NCI-H510A (cell line): ENCODE measurements around the gene IFT122.
"Not testable (repeated sequence)": the region's sequence is repeated elsewhere in the genome, so short reads cannot be mapped to it uniquely, and the experiment has no call there.

Source experiments
- DNase-seq: peaks from one replicate; lab custom pipeline; 2025; lab: John Stamatoyannopoulos, UW

IFT122 gene

DNA sequence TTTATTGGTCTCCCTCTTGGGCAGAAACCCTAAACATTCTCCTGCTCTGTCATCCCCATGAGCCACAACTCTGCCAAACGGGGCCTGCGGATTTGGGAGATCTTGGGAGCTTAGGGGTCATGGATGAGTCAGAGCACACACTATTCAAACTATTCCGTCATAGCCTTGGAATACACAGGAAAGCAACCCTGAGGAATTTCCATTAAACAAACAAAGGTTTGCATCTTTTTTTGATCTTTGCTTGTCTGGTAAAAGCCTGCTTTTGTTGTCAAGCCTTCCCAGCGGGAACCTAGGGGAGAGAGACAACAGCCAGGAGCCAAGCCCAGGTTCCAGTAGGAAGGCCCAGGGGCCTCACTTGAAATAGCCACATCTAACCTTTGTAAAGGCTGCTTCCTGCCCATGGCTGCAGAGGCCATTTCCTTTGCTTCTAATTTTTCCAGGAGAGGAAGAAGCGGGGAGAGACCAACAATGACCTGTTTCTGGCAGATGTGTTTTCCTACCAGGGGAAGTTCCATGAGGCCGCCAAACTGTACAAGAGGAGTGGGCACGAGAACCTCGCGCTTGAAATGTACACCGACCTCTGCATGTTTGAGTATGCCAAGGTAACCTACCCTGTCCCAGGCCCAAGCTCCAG lies 55.1 kb downstream of the IFT122 start:
- not testable (repeated sequence) for DNase-seq

DNA sequence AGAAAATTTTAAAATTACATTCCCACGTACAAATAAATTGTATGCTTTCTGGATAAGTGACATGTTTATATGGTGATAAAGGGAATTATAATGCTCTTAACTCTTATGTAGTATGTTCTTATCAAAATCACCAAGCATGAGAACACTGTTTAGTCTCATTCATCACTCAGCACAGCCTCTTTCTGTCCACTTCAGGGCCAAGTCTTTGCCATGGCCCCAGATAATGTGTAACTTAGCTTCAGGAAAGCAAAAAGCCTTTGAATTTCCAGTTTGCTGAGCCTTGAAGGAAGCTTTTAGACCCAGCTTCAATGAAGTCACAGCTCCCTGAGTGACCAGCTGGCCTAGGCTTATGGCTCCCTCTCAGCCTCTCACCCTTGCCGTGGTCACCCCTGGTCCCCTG lies 57.9 kb downstream of the IFT122 start:
- DNase-seq = not testable (repeated sequence)

DNA sequence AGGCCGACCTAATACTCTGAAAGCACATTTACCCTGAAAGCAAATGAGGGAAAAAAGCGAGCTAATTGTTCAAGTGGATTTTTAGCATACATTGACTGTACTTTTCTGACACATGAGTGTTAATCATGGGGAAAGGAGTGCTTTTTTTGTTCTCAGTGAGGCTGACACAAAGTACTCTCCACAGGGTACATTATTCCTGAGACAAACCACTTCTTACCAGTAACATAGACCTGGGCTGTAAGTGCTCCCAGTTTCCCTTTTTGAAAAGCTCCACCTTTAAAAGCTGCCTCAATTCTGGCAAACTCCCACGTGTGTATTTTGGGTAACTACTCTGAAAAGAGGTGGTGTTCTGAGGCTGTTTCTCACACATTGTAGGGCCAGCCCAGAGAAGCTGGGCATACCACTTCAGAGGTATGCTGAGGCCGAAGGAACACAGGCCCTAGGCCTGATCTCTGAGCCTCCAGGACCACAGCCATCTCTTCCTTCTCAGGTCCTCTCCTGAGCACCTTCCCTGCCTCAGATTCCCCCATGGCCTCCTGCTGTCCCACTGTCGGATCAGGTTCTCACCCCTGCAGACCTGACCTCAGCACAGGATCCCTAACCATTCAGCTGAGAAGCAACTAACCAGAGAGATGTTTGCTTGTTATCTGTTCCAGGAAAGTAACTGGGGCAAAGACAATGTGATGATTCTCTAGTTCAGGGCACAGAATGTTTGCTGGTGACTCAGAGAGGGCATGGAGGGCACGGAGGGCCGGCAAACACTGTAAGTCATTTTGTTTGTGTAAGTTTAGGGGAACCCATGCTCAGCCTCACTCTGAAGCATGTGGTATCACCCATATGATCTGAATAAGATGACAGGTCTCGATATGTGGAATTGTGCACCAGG lies 58.8 kb downstream of the IFT122 start:
- not testable (repeated sequence) for DNase-seq

DNA sequence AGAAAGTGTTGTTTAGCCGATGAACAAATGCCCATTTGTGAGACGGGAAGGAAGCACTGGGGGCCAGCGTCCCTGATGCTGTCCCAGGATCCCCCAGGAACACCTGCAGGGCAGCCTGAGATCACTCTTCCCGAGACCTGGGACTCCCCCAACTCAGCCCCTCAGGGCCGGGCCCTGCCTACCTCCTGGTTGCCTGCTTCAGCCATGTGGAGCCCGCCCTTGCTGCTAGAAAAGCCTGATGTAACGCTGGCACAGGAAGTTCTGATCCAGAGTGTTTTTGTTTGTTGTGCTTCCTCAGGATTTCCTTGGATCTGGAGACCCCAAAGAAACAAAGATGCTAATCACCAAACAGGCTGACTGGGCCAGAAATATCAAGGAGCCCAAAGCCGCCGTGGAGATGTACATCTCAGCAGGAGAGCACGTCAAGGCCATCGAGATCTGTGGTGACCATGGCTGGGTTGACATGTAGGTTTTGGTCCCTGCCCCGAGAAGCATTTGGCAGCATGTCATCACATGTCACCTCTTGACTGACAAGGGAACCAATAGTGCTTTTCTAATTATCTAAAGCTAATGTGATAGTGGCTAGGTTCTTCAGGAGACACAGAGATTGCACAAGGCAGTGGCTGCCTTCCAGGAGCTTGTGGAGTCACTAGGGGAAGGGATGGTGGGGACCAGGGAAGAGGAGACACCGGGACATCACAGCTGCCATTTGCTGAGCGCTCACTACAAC lies 59.7 kb downstream of the IFT122 start:
- DNase-seq = not testable (repeated sequence)

GRCh38 chr3:129500334-129500658 lies 60.3 kb downstream of the IFT122 start:
- DNase-seq = no peak

DNA sequence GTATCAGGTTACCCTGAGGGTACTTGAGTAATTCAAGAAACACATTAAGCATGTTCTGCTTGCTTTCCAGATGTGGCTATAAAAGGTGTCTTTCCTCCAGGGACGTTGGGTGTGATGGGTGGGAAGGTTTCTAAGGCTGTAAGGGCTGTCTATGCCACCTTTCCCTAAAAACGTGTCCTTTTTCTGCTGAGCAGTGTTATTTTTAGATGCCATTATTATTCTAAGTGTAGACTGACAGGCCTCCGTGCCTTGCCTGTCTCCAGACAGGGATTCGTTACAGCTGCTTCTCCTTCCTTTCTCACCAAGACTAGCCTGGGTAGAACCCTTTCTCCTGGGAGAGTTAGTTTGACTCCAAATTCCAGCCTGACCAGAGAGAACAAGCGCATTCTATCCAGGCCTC lies 61.6 kb downstream of the IFT122 start:
- DNase-seq = no peak

- DNase-seq = peak; percentile 60
Observed at GRCh38 chr3:129502641-129503408, 62.8 kb downstream of the IFT122 start.

- no peak for DNase-seq
Observed at GRCh38 chr3:129503471-129504291, 63.7 kb downstream of the IFT122 start.

DNA sequence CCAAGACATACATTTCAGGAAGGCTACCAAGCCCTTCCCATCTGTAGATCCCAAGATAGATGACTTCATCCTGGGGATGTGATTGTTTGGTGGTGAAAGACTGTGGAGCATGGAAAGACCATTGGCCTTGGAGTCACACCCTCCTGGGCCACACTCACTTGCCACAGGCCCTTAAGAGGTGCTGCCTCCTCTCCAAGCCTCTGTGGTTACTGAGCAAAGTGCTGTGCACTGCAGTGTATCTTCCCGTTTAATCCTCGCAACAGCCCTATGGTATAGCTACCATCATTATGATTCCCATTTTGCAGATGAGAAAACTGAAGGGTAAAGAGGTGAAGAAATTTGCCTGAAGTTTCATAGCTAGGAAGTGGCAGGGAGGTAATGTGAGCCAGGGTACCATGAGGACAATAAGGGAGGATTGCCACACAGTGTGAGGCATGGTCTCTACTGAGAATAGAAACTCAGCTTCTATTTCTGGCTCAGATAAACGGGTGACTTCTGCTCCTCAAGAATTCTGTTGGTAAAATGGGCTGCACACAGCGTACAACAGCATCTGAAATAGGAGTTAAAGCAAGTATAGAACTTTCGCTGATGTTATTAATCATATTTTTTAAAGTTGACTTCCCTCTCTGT lies 64.6 kb downstream of the IFT122 start:
- DNase-seq = no peak

DNA sequence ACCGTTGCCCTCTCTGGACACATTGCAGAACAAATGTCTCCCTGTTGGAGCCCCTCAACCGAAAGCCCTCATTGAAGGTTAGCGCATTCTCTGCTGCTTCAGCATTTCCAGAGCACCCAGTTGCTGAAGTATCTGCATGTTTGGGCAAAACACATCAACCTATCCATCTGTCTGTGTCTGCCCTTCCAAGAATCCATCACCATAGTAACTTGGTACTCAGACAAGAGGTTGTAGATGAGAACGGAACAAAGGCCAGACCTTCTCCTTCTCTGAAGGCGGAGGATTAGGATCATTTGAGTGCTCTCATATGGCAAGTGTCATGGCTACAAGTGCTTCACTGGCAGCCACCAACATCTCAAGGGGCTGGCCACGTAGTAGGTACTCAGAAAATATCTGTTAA lies 65.3 kb downstream of the IFT122 start:
- DNase-seq = no peak

- DNase-seq = peak; percentile 53
Observed at GRCh38 chr3:129506231-129506742, 66.3 kb downstream of the IFT122 start.

GRCh38 chr3:129507181-129507831 lies 67.3 kb downstream of the IFT122 start:
- DNase-seq = no peak

DNA sequence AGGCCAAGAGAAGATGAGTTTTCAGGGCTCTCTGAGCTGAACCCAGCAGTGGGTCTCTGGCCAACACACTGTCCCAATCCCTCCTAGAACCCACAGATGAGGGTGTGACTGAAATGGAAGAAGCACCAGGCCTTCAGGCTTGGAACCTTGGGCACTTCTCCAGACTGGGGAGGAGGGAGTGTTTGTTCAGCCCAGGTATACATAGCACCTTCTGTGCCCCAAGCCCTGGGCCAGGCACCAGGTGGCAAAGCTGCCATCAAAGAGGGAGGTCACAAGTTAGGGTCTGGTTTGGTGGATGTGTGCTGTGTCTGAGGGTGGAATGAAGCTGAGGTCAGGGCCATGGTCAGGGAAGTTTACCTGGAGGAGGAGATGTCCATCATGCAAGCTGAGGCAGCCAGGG lies 72.6 kb downstream of the IFT122 start:
- DNase-seq = no peak

DNA sequence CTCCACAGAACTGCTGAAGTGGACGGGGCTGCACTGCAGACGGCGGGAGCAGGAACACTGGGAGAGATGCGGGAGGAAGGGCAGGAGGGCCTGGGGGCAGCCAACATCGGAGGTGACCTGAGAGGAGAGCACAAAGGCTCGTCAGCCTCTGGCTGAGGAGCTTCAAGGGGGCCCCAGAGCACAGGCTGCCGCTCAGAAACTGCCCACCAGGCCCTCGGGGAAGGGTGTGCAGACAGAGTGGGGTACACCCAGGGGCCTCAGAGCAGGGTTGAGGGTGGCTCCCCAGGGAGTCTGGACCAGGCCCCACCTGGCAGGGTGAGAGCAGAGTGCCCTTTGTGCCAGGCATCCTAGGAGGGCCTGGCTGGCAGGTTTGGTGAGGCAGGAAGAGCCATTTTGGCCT lies 73.7 kb downstream of the IFT122 start:
- no peak for DNase-seq

- no peak for DNase-seq
Observed at GRCh38 chr3:129514110-129514509, 74.1 kb downstream of the IFT122 start.

DNA sequence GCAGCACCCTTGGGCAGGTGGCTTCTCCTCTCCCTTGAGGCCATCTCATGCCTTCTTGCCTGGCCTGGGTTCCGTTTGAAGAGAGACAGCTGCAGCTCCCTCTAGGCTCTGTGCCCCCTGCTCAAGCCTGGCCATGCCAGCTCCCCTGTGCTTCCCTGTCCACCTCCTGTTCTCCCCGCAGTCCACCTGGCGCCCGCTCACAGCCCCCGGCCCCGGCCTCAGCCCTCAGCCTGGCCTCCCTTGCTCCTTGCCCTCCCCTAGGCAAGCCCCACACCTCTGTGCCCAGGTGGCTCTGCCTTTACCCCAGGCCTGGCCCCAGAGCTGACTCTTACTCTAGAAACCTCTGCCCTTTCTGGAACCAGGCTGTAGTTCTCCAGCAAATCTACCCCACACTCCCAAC lies 74.5 kb downstream of the IFT122 start:
- no peak for DNase-seq

DNA sequence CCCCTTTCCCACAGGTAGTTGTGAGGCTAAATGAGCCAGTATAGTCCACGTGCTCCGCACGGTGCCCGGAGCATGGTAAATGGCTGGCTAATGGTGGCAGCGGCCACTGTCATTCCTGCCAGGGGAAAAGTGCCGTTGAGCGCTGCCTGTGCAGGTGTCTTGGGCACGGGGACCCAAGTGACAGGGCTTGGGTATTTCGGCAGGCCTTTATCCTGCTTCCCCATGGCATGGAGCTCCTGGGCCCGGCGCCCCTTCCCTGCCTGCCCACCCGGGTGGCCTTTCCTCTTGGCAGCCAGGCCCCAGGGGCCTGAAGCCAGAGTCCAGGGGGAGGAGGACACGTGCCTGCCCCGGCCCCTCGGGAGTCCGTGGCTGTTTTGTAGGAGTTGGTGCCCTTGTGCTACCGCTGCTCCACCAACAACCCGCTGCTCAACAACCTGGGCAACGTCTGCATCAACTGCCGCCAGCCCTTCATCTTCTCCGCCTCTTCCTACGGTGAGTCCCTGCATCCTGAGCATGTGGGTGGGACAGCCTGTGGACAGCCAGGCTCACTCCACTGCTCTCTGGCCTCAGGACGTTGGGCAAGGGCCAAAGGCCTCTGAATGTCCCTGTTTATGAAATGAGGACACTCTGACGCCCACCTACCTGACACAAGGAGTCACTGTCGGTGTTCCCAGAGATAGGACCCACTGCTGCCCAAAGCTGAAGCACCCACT lies 75.2 kb downstream of the IFT122 start:
- not testable (repeated sequence) for DNase-seq

DNA sequence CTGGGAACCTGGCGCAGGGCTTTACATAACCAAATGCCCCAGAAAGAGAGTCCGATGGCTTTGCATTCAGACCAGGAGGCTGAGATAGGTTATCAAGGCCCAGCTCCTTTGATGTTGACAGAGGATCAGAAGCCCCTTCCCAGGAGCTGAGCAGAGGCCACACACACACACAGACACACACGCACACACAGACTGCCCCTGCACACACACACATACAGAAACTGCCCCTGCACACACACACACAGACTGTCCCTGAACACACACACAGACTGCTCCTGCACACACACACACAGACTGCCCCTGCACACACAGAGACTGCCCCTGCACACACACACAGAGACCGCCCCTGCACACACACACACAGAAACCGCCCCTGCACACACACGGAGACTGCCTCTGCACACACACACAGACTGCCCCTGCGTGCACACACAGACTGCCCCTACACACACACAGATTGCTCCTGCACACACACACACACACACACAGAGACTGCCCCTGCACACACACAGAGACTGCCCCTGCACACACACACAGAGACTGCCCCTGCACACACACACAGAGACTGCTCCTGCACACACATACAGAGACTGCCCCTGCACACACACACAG lies 75.9 kb downstream of the IFT122 start:
- not testable (repeated sequence) for DNase-seq

DNA sequence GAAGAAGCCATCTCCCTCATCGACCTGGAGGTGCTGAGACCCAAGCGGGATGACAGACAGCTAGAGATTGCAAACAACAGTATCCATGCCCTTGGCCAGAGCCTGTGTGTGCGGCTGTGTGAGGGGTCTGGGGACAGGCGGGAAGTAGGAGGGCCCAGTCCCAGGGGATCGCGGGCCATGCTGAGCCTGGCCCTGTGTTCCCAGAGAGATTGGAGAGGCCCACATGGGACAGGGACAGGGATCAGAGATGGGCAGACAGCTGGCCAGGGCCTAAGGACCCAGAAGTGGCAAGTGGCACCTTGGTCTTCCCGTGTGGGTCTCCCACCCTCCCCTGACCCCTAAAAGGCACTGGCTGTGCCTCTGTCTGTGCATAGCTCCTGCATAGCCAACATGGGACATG lies 77.5 kb downstream of the IFT122 start:
- DNase-seq = no peak
